GM12878 (cell line): ENCODE data around the gene C12orf43. TPM values are rescaled to one million over a fixed set of nuclear protein-coding genes. Genes with fewer than 3 reads are reported as not detected.

Source experiments
- ATAC-seq: fragments of 200-7000 bp; cut with Tn5 transposase; 3 replicates; pipeline ENCODE4 v1.9.1; 2020; ENCODE audit warnings: mild to moderate bottlenecking, moderate library complexity
- BruUV-seq: library from RNA; stranded (reverse); fragments of 400-500 nt; replicated peaks from 2 replicates; lab custom pipeline; 2021; lab: Mats Ljungman, UMichigan
- CTCF ChIA-PET: fragments of 300-600 bp; sonication (Branson Sonifier 250); formaldehyde crosslinking; extraction: SDS; loops from one replicate; lab custom pipeline; 2021; ENCODE audit warnings: inconsistent platforms; lab: Yijun Ruan, JAX
- POLR2A ChIA-PET: fragments of 350-600 bp; formaldehyde crosslinking; extraction: SDS; loops from one replicate; lab custom pipeline; 2021; ENCODE audit warnings: inconsistent platforms; lab: Charles Lee
- RAD21 ChIA-PET: fragments of 300-600 bp; sonication (Branson Sonifier 250); formaldehyde crosslinking; loops from one replicate; lab custom pipeline; 2023; ENCODE audit warnings: antibody characterized with exemption; ENCODE audit not compliant: unreplicated experiment; lab: Charles Lee
- SMC1A ChIA-PET: fragments of 300-600 bp; sonication (Branson Sonifier 250); formaldehyde crosslinking; loops from one replicate; lab custom pipeline; 2023; ENCODE audit not compliant: unreplicated experiment, uncharacterized antibody; lab: Charles Lee
- DNase-seq: peaks from one replicate; pipeline ENCODE4 v3.0.0-alpha.2; 2011; ENCODE audit warnings: low read depth, low spot score
- FAIRE-seq: peaks from 3 replicates; lab custom pipeline; 2011; peaks lifted over from hg19 to GRCh38; lab: Jason Lieb, UNC
- H2AFZ ChIP-seq: 2 replicates; pipeline ENCODE4 v1.6.0; 2011; ENCODE audit warnings: low read depth, low read length, control low read depth; ENCODE audit not compliant: control insufficient read depth
- H3K27ac ChIP-seq: 2 replicates; pipeline ENCODE4 v1.5.1; 2011; ENCODE audit warnings: control low read depth; ENCODE audit not compliant: control insufficient read depth, insufficient read depth
- H3K27me3 ChIP-seq, 2 experiments: replicated peaks in 1 of 2; 2 replicates each; pipeline versions ENCODE4 v1.6.0 to v1.6.1; 2011; ENCODE audit warnings: low read length in 1 of 2; ENCODE audit not compliant: control insufficient read depth in 2 of 2, insufficient read depth in 2 of 2
- H3K36me3 ChIP-seq, 2 experiments: 2 replicates each; pipeline ENCODE4 v1.5.1; 2011; ENCODE audit warnings: low read length in 1 of 2; ENCODE audit not compliant: control insufficient read depth in 2 of 2, insufficient read depth in 2 of 2
- H3K4me1 ChIP-seq: 2 replicates; pipeline ENCODE4 v1.6.1; 2011; ENCODE audit warnings: mild to moderate bottlenecking, low read length, moderate library complexity, mixed read lengths; ENCODE audit not compliant: control insufficient read depth, insufficient read depth
- H3K4me2 ChIP-seq: 2 replicates; pipeline ENCODE4 v1.6.0; 2011; ENCODE audit warnings: control low read depth; ENCODE audit not compliant: control insufficient read depth, insufficient read depth
- H3K4me3 ChIP-seq: fragments of 200-600 bp; sonication (generic); 2 replicates; pipeline ENCODE4 v1.5.1; 2016
- H3K79me2 ChIP-seq: 2 replicates; pipeline ENCODE4 v1.6.0; 2011; ENCODE audit warnings: low read length; ENCODE audit not compliant: control insufficient read depth, insufficient read depth
- H3K9ac ChIP-seq: 2 replicates; pipeline ENCODE4 v1.8.0; 2011; ENCODE audit warnings: low read length, control low read depth, mixed read lengths; ENCODE audit not compliant: control insufficient read depth, insufficient read depth
- H3K9me3 ChIP-seq: replicated peaks from 3 replicates; pipeline ENCODE4 v1.5.1; 2011; ENCODE audit warnings: mild to moderate bottlenecking, low read length; ENCODE audit not compliant: control insufficient read depth, insufficient read depth
- H4K20me1 ChIP-seq: 2 replicates; pipeline ENCODE4 v1.6.0; 2011; ENCODE audit not compliant: control insufficient read depth, insufficient read depth
- BMI1 ChIP-seq: fragments of 450-650 bp; IDR thresholded peaks from 2 replicates; pipeline ENCODE4 v1.6.1; 2016; ENCODE audit warnings: mild to moderate bottlenecking, moderate library complexity, borderline replicate concordance
- CEBPB ChIP-seq, 2 experiments: fragments of 150-350 bp in 1 of 2; IDR thresholded peaks; 2 replicates each; pipeline ENCODE4 v1.6.1; 2012 to 2014; ENCODE audit warnings: low read depth in 2 of 2, low read length in 2 of 2, borderline replicate concordance in 1 of 2, inconsistent platforms in 1 of 2
- CREB1 ChIP-seq: IDR thresholded peaks from 2 replicates; pipeline ENCODE4 v1.6.1; 2012; ENCODE audit warnings: low read depth, mild to moderate bottlenecking, inconsistent platforms
- EGR1 ChIP-seq, 2 experiments: IDR thresholded peaks; 1 replicate in 1 of 2; 2 replicates in 1 of 2; pipeline ENCODE4 v1.6.1; 2011 to 2012; ENCODE audit warnings: low read depth in 2 of 2, low read length in 2 of 2, borderline replicate concordance in 1 of 2, mild to moderate bottlenecking in 1 of 2, moderate library complexity in 1 of 2
- ESRRA ChIP-seq: IDR thresholded peaks from 2 replicates; pipeline ENCODE4 v1.6.1; 2012; ENCODE audit warnings: mild to moderate bottlenecking, low read length, improper control_type of control experiment
- FOS ChIP-seq: IDR thresholded peaks from 3 replicates; pipeline ENCODE4 v1.6.1; 2011; ENCODE audit warnings: borderline replicate concordance; ENCODE audit not compliant: insufficient read length; ENCODE audit errors: extremely low read depth
- HDAC6 ChIP-seq: fragments of 200-600 bp; sonication (generic); IDR thresholded peaks from one replicate; pipeline ENCODE4 v1.8.0; 2017; ENCODE audit warnings: antibody characterized with exemption; ENCODE audit not compliant: unreplicated experiment
- KDM1A ChIP-seq: fragments of 200-600 bp; sonication (generic); IDR thresholded peaks from 2 replicates; pipeline ENCODE4 v1.6.1; 2016; ENCODE audit warnings: borderline replicate concordance
- PAX5 ChIP-seq: IDR thresholded peaks from 2 replicates; pipeline ENCODE4 v1.6.1; 2011; ENCODE audit warnings: low read depth, low read length, borderline replicate concordance
- PAX8 ChIP-seq: fragments of 450-650 bp; IDR thresholded peaks from 2 replicates; pipeline ENCODE4 v1.6.1; 2017; ENCODE audit warnings: mild to moderate bottlenecking, moderate library complexity
- RBBP5 ChIP-seq: fragments of 200-600 bp; sonication (generic); conservative IDR thresholded peaks from 2 replicates; pipeline ENCODE4 v1.6.1; 2016
- RELB ChIP-seq: fragments of 450-650 bp; IDR thresholded peaks from 2 replicates; pipeline ENCODE4 v1.6.1; 2017; ENCODE audit warnings: low read depth, mild to moderate bottlenecking, moderate library complexity
- STAT3 ChIP-seq: IDR thresholded peaks from 2 replicates; pipeline ENCODE4 v1.6.1; 2011; ENCODE audit warnings: low read depth, low read length, improper control_type of control experiment
- TARDBP ChIP-seq: IDR thresholded peaks from 2 replicates; pipeline ENCODE4 v1.6.1; 2016; ENCODE audit warnings: borderline replicate concordance
- TCF12 ChIP-seq: IDR thresholded peaks from 2 replicates; pipeline ENCODE4 v1.6.1; 2011; ENCODE audit warnings: low read depth, mild to moderate bottlenecking, low read length
- ZNF274 ChIP-seq: IDR thresholded peaks from one replicate; pipeline ENCODE4 v1.8.0; 2011; ENCODE audit not compliant: insufficient read length, insufficient read depth
- WGBS: methylation state at CpG from one replicate; pipeline ENCODE4 v1.1.6; 2016; ENCODE audit warnings: low lambda C conversion rate; ENCODE audit not compliant: insufficient replicate concordance, insufficient coverage; ENCODE audit errors: missing lambda C conversion rate; 5-methylcytosine and 5-hydroxymethylcytosine counted together
- in situ Hi-C: fragments of 300-500 bp; cut with MboI; formaldehyde crosslinking; loops from 9 replicates; pipeline ENCODE4 v1.14.3; 2018; ENCODE audit warnings: mixed read lengths
- intact Hi-C: fragments of 100-400 bp; cut with micrococcal nuclease; formaldehyde crosslinking; loops from one replicate; pipeline ENCODE4 v1.14.2; 2022; ENCODE audit not compliant: unreplicated experiment
- polyA plus RNA-seq, 11 experiments: library from polyadenylated mRNA; depleted of rRNA in 4 of 11; unstranded in 6 of 11; stranded (reverse) in 5 of 11; fragments of >200 nt; fragmentation: Nextera tagmentation in 4 of 11; fragmentation: Illumina TruSeq in 1 of 11; extraction: Ambion mirVana in 4 of 11; extraction: Trizol in 1 of 11; gene quantifications; 1 replicate in 1 of 11; 2 replicates in 10 of 11; pipeline versions ENCODE4 v1.2.1 to v1.2.3, GENCODE V29; 2011 to 2016; ENCODE audit warnings: inconsistent platforms in 2 of 11, missing spikeins in 2 of 11, low read depth in 1 of 11
- total RNA-seq, 4 experiments: library from RNA; depleted of rRNA in 3 of 4; stranded (reverse); fragments of >200 nt in 3 of 4; fragmentation: Illumina TruSeq in 1 of 4; extraction: Trizol in 1 of 4; gene quantifications; 2 replicates each; pipeline versions ENCODE4 v1.2.1 to v1.2.3, GENCODE V29; 2013 to 2021
- TF ChIP-seq, protein P1 (sequence below): IDR thresholded peaks from 2 replicates; pipeline ENCODE4 v1.6.1; 2011; ENCODE audit warnings: low read depth, mild to moderate bottlenecking, low read length, moderate library complexity, borderline replicate concordance; ENCODE audit errors: extremely low read depth
- TF ChIP-seq, protein P2 (sequence below): fragments of 150-350 bp; IDR thresholded peaks from 2 replicates; pipeline ENCODE4 v1.6.1; 2016; ENCODE audit warnings: low read depth, low read length

C12orf43 gene
- total and polyA plus RNA-seq, 10 of the 15 experiments (the other 5 are each of a cell fraction or from before 2014, with no cell fraction given): 7.5 to 30.8 (median 21.3) TPM

- Histone ChIP-seq H3K27ac (no peak overlapping the region), H3K79me2 (no peaks in the 10 kb centered on the region), H3K4me3 (no peak overlapping the region), H3K9me3 (no peaks in the 10 kb centered on the region), H3K36me3 (peaks cover 10 to 13% of the 10 kb centered on the region in 2 experiments), H3K27me3 (no peaks in the 10 kb centered on the region), H3K4me2 (no peak overlapping the region), H3K4me1 (no peaks in the 10 kb centered on the region), H3K9ac (no peak overlapping the region), H2AFZ (no peak overlapping the region), H4K20me1 (no peaks in the 10 kb centered on the region)
- no peak for FAIRE-seq
- 87% methylated on average over 14 of the region's 16 CpGs for WGBS
- in situ Hi-C loops (no loop called here), intact Hi-C loops (no loop called here)
- ChIA-PET RAD21 (interaction anchor here (0.5 to 2.3 kb wide), 3 partner anchors 56 to 97 kb away, joined by 3 to 24 read pairs (median 21); no protein-coding TSS in a partner anchor), POLR2A (interaction anchor here (0.7 to 1.9 kb wide), 2 partner anchors 54 to 469 kb away, joined by 3 to 9 read pairs; no protein-coding TSS in a partner anchor), CTCF (interaction anchor here (0.9 to 3.3 kb wide), 8 partner anchors 11 to 356 kb away, joined by 3 to 28 read pairs (median 4); no protein-coding TSS in a partner anchor), SMC1A (interaction anchor here (1.5 to 2.1 kb wide), 4 partner anchors 33 to 57 kb away, joined by 4 to 10 read pairs (median 5); no protein-coding TSS in a partner anchor)
- BruUV-seq: no TSS peak
- no peak for TF ChIP-seq KDM1A
- no peak for TF ChIP-seq EGR1 (IDR thresholded peaks at IDR 0.05; ENCODE audit: borderline replicate concordance in 1 of 2, low read depth in 2 of 2, low read length in 2 of 2)
- no peak for TF ChIP-seq RBBP5
- TF ChIP-seq TARDBP: no peak
- TF ChIP-seq PAX5: no peak
- TF ChIP-seq, protein P1, sequence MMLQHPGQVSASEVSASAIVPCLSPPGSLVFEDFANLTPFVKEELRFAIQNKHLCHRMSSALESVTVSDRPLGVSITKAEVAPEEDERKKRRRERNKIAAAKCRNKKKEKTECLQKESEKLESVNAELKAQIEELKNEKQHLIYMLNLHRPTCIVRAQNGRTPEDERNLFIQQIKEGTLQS: no peak
- TF ChIP-seq CEBPB (IDR thresholded peaks at IDR 0.05; ENCODE audit: borderline replicate concordance in 1 of 2, low read depth in 2 of 2, low read length in 2 of 2): no peak
- TF ChIP-seq ZNF274: no peak
- TF ChIP-seq STAT3: no peak
- TF ChIP-seq PAX8: no peak
- TF ChIP-seq, protein P2, sequence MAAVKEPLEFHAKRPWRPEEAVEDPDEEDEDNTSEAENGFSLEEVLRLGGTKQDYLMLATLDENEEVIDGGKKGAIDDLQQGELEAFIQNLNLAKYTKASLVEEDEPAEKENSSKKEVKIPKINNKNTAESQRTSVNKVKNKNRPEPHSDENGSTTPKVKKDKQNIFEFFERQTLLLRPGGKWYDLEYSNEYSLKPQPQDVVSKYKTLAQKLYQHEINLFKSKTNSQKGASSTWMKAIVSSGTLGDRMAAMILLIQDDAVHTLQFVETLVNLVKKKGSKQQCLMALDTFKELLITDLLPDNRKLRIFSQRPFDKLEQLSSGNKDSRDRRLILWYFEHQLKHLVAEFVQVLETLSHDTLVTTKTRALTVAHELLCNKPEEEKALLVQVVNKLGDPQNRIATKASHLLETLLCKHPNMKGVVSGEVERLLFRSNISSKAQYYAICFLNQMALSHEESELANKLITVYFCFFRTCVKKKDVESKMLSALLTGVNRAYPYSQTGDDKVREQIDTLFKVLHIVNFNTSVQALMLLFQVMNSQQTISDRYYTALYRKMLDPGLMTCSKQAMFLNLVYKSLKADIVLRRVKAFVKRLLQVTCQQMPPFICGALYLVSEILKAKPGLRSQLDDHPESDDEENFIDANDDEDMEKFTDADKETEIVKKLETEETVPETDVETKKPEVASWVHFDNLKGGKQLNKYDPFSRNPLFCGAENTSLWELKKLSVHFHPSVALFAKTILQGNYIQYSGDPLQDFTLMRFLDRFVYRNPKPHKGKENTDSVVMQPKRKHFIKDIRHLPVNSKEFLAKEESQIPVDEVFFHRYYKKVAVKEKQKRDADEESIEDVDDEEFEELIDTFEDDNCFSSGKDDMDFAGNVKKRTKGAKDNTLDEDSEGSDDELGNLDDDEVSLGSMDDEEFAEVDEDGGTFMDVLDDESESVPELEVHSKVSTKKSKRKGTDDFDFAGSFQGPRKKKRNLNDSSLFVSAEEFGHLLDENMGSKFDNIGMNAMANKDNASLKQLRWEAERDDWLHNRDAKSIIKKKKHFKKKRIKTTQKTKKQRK: no peak
- TF ChIP-seq ESRRA: no peak
- no peak for TF ChIP-seq HDAC6
- TF ChIP-seq RELB: no peak
- no peak for TF ChIP-seq FOS
- no peak for TF ChIP-seq CREB1
- no peak for TF ChIP-seq BMI1
- TF ChIP-seq TCF12: no peak
- DNase-seq: no peak
- no peak for ATAC-seq
Observed at GRCh38 chr12:121004253-121004815, 12.0 kb downstream of the C12orf43 start.
